H1 (cell line): ENCODE data around the gene ZNF512. TPM values are rescaled to one million over a fixed set of nuclear protein-coding genes. Genes with fewer than 3 reads are reported as not detected.

Source experiments
- CTCF ChIA-PET: fragments of 300-600 bp; sonication (Branson Sonifier 250); formaldehyde crosslinking; loops from one replicate; lab custom pipeline; 2021; ENCODE audit not compliant: partially characterized antibody; lab: Charles Lee
- POLR2A ChIA-PET: fragments of 300-600 bp; sonication (Branson Sonifier 250); formaldehyde crosslinking; loops from one replicate; lab custom pipeline; 2021; ENCODE audit warnings: inconsistent platforms; ENCODE audit not compliant: partially characterized antibody; lab: Charles Lee
- DNase-seq, 2 experiments: peaks; one replicate each; pipeline versions ENCODE4 v3.0.0 to v3.0.0-alpha.2; 2010 to 2022; ENCODE audit warnings: low spot score in 2 of 2, low read depth in 1 of 2, mixed read lengths in 1 of 2
- FAIRE-seq: peaks from 2 replicates; lab custom pipeline; 2011; peaks lifted over from hg19 to GRCh38; lab: Jason Lieb, UNC
- H2AFZ ChIP-seq: 2 replicates; pipeline ENCODE4 v1.8.1; 2012; ENCODE audit warnings: low read length, inconsistent platforms
- H2AK5ac ChIP-seq: 2 replicates; pipeline ENCODE4 v1.6.1; 2013; ENCODE audit warnings: low read depth, low read length
- H2BK120ac ChIP-seq: replicated peaks from 2 replicates; pipeline ENCODE3; 2013; ENCODE audit warnings: low read depth, low read length, inconsistent platforms
- H2BK12ac ChIP-seq: 2 replicates; pipeline ENCODE4 v1.6.1; 2013; ENCODE audit warnings: low read depth, low read length
- H2BK15ac ChIP-seq: 2 replicates; pipeline ENCODE4 v1.6.1; 2013; ENCODE audit warnings: low read length
- H2BK20ac ChIP-seq: 2 replicates; pipeline ENCODE4 v1.6.1; 2013; ENCODE audit warnings: low read length
- H2BK5ac ChIP-seq: 2 replicates; pipeline ENCODE4 v1.6.1; 2013; ENCODE audit warnings: low read depth, low read length
- H3K14ac ChIP-seq: 2 replicates; pipeline ENCODE4 v1.6.1; 2013; ENCODE audit warnings: inconsistent platforms; ENCODE audit not compliant: insufficient read length
- H3K18ac ChIP-seq: 2 replicates; pipeline ENCODE4 v1.6.1; 2013; ENCODE audit warnings: low read length; ENCODE audit errors: extremely low read depth
- H3K23ac ChIP-seq: 2 replicates; pipeline ENCODE4 v1.6.1; 2013; ENCODE audit warnings: inconsistent platforms; ENCODE audit not compliant: insufficient read length
- H3K23me2 ChIP-seq: 2 replicates; pipeline ENCODE4 v1.6.1; 2013; ENCODE audit warnings: low read depth, low read length
- H3K27ac ChIP-seq: 2 replicates; pipeline ENCODE4 v1.6.1; 2011; ENCODE audit warnings: low read depth, low read length, inconsistent platforms
- H3K27me3 ChIP-seq, 4 experiments: replicated peaks in 1 of 4; 1 replicate in 1 of 4; 2 replicates in 3 of 4; pipeline versions ENCODE4 v1.6.1 to v1.8.1; 2011 to 2013; ENCODE audit warnings: low read length in 3 of 4, mild to moderate bottlenecking in 3 of 4, inconsistent platforms in 2 of 4, mixed read lengths in 2 of 4, moderate library complexity in 1 of 4; ENCODE audit not compliant: control insufficient read depth in 3 of 4, insufficient read depth in 3 of 4; ENCODE audit errors: extremely low read depth in 1 of 4
- H3K36me3 ChIP-seq, 4 experiments: 2 replicates each; pipeline versions ENCODE4 v1.6.1 to v1.8.1; 2011 to 2013; ENCODE audit warnings: mild to moderate bottlenecking in 4 of 4, low read length in 3 of 4, moderate library complexity in 2 of 4, control low read depth in 1 of 4, inconsistent platforms in 1 of 4; ENCODE audit not compliant: insufficient read depth in 4 of 4, control insufficient read depth in 2 of 4
- H3K4ac ChIP-seq: replicated peaks from 2 replicates; pipeline ENCODE3; 2013; ENCODE audit warnings: low read length, low read depth, mixed read lengths, inconsistent platforms; ENCODE audit not compliant: insufficient read length
- H3K4me1 ChIP-seq, 4 experiments: replicated peaks in 1 of 4; 1 replicate in 1 of 4; 2 replicates in 3 of 4; pipeline versions ENCODE4 v1.6.1 to v1.8.1; 2011 to 2013; ENCODE audit warnings: low read length in 3 of 4, inconsistent platforms in 2 of 4, mixed read lengths in 1 of 4; ENCODE audit not compliant: insufficient read depth in 4 of 4, control insufficient read depth in 3 of 4
- H3K4me2 ChIP-seq, 2 experiments: 2 replicates each; pipeline versions ENCODE4 v1.6.1 to v1.8.1; 2011 to 2013; ENCODE audit warnings: low read depth in 2 of 2, low read length in 2 of 2, control low read depth in 1 of 2, inconsistent platforms in 1 of 2, mild to moderate bottlenecking in 1 of 2; ENCODE audit not compliant: insufficient read depth in 1 of 2
- H3K4me3 ChIP-seq, 4 experiments: fragments of 200-600, 300-600 bp in 1 of 4; sonication (generic), shearing (Covaris generic), sonication (Bioruptor Twin) in 1 of 4; 2 replicates each; pipeline versions ENCODE4 v1.5.1 to v1.8.1; 2011 to 2016; ENCODE audit warnings: low read length in 4 of 4, low read depth in 3 of 4, control low read depth in 2 of 4, inconsistent platforms in 2 of 4, mild to moderate bottlenecking in 2 of 4, mixed read lengths in 1 of 4, moderate library complexity in 1 of 4; ENCODE audit not compliant: insufficient read depth in 2 of 4; ENCODE audit errors: extremely low read depth in 1 of 4
- H3K56ac ChIP-seq: replicated peaks from 2 replicates; pipeline ENCODE3; 2013; ENCODE audit warnings: low read depth, mild to moderate bottlenecking, mixed read lengths, low read length, inconsistent platforms; ENCODE audit not compliant: insufficient read length
- H3K79me1 ChIP-seq: 2 replicates; pipeline ENCODE4 v1.6.1; 2013; ENCODE audit warnings: low read depth, low read length, control low read depth
- H3K79me2 ChIP-seq, 2 experiments: 2 replicates each; pipeline versions ENCODE4 v1.6.1 to v1.8.1; 2012 to 2013; ENCODE audit warnings: low read length in 2 of 2, mild to moderate bottlenecking in 2 of 2, inconsistent platforms in 1 of 2; ENCODE audit not compliant: insufficient read depth in 2 of 2, control insufficient read depth in 1 of 2
- H3K9ac ChIP-seq, 4 experiments: replicated peaks in 1 of 4; 1 replicate in 1 of 4; 2 replicates in 3 of 4; pipeline versions ENCODE4 v1.6.1 to v1.8.1; 2011 to 2013; ENCODE audit warnings: low read depth in 3 of 4, low read length in 3 of 4, control low read depth in 2 of 4, mild to moderate bottlenecking in 2 of 4, moderate library complexity in 2 of 4, inconsistent platforms in 1 of 4; ENCODE audit errors: extremely low read depth in 1 of 4
- H3K9me3 ChIP-seq, 2 experiments: 2 replicates each; pipeline versions ENCODE4 v1.6.1 to v1.8.1; 2012 to 2013; ENCODE audit warnings: mild to moderate bottlenecking in 2 of 2, moderate library complexity in 2 of 2, control low read depth in 1 of 2, inconsistent platforms in 1 of 2, low read depth in 1 of 2, low read length in 1 of 2, mixed read lengths in 1 of 2; ENCODE audit not compliant: insufficient read depth in 2 of 2
- H4K20me1 ChIP-seq, 2 experiments: replicated peaks in 1 of 2; 2 replicates each; pipeline versions ENCODE3 to v1.8.1; 2011 to 2013; ENCODE audit warnings: inconsistent platforms in 2 of 2, low read length in 2 of 2, mild to moderate bottlenecking in 1 of 2; ENCODE audit not compliant: insufficient read depth in 2 of 2, control insufficient read depth in 1 of 2
- H4K5ac ChIP-seq: 2 replicates; pipeline ENCODE4 v1.6.1; 2013; ENCODE audit warnings: low read length, low read depth, mixed read lengths, inconsistent platforms; ENCODE audit not compliant: insufficient read length
- H4K8ac ChIP-seq: 2 replicates; pipeline ENCODE4 v1.8.0; 2013; ENCODE audit warnings: mild to moderate bottlenecking, moderate library complexity, low read length, inconsistent platforms; ENCODE audit not compliant: insufficient read depth; ENCODE audit errors: extremely low read depth
- H4K91ac ChIP-seq: replicated peaks from 2 replicates; pipeline ENCODE3; 2013; ENCODE audit warnings: low read length, mixed read lengths, inconsistent platforms; ENCODE audit not compliant: insufficient read length
- CBX8 ChIP-seq: fragments of 300-800, 300-1000 bp; sonication (generic); IDR thresholded peaks from 2 replicates; pipeline ENCODE4 v1.7.1; 2016; ENCODE audit warnings: low read depth, low read length, borderline replicate concordance
- EZH2 ChIP-seq: fragments of 200-600 bp; sonication (generic); IDR thresholded peaks from 2 replicates; pipeline ENCODE4 v1.7.1; 2012; ENCODE audit warnings: low read depth, mild to moderate bottlenecking, moderate library complexity, low read length, inconsistent platforms; ENCODE audit not compliant: severe bottlenecking
- RFX5 ChIP-seq: IDR thresholded peaks from 2 replicates; pipeline ENCODE4 v1.6.1; 2011; ENCODE audit warnings: low read depth, low read length, improper control_type of control experiment, borderline replicate concordance
- USF2 ChIP-seq: IDR thresholded peaks from 2 replicates; pipeline ENCODE4 v1.6.1; 2011; ENCODE audit warnings: low read length, improper control_type of control experiment
- WGBS, 2 experiments: shearing (Covaris generic) in 1 of 2; methylation state at CpG; one replicate each; pipeline versions ENCODE4 v1.1.6 to v1.1.7; 2013 to 2015; ENCODE audit warnings: low lambda C conversion rate in 2 of 2, mixed read lengths in 2 of 2, inconsistent platforms in 1 of 2, low coverage in 1 of 2, missing lambda C conversion rate in 1 of 2; ENCODE audit not compliant: insufficient replicate concordance in 2 of 2, insufficient coverage in 1 of 2, insufficient read length in 1 of 2; ENCODE audit errors: extremely low coverage in 1 of 2, missing lambda C conversion rate in 1 of 2; 5-methylcytosine and 5-hydroxymethylcytosine counted together
- polyA plus RNA-seq, 7 experiments: library from polyadenylated mRNA; depleted of rRNA in 3 of 7; stranded (reverse) in 5 of 7; unstranded in 2 of 7; fragments of >200 nt in 5 of 7; fragments of 200-250 nt in 2 of 7; gene quantifications; 1 replicate in 5 of 7; 2 replicates in 1 of 7; 4 replicates in 1 of 7; pipeline versions ENCODE4 v1.2.1 to v1.2.3, GENCODE V29; 2011 to 2013; ENCODE audit warnings: missing spikeins in 2 of 7, mixed read lengths in 2 of 7
- total RNA-seq: library from RNA; stranded (reverse); fragmentation: NEBNext Ultra II Directional; extraction: Animal tissue kit (Norgen Biotek cat#: 25700); gene quantifications from 2 replicates; pipeline ENCODE4 v1.2.1, GENCODE V29; 2021

Gene ZNF512
- total and polyA plus RNA-seq, 2 of the 8 experiments (the other 6 are each of a cell fraction or from before 2014, with no cell fraction given) = 17.6 to 37.9 TPM

DNA sequence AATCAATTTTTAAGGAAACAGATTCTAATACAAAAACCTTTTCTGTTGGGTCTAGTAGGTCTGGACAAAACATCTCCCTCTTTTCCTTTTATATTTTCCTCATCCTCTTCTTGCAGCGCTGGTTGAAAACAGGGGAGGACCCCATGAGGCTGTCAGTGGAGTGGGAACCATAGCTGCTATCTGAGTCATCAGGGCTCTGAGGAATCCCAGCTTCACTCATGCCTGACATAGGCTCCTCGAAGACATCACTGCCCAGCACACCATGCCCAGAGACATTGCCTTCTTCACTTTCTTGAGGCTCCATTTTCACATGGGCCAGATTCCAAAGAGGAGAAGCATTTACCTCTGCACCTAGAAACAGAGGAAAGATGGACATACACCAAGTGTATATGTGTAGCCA lies 70.6 kb downstream of the ZNF512 start:
- no peak overlapping the region for H2AFZ ChIP-seq
- no peak for TF ChIP-seq CBX8
- TF ChIP-seq EZH2 = no peak
- TF ChIP-seq RFX5 = no peak
- no peak for TF ChIP-seq USF2
- no peak overlapping the region for H2BK5ac ChIP-seq
- H2AK5ac ChIP-seq = no peak overlapping the region
- H3K14ac ChIP-seq = no peak overlapping the region
- no peaks in the 10 kb centered on the region for H3K79me1 ChIP-seq
- H4K91ac ChIP-seq = no peak overlapping the region
- H4K8ac ChIP-seq = no peak overlapping the region
- H3K9ac ChIP-seq = no peak overlapping the region
- 82% methylated on average over 2 of the region's 2 CpGs; no CpG with 5 or more reads in 1 of the 2 experiments for WGBS, 2 experiments
- peaks cover 13 to 77% (median 44%) of the 10 kb centered on the region in 4 experiments for H3K36me3 ChIP-seq
- no peak overlapping the region for H2BK120ac ChIP-seq
- no peaks in the 10 kb centered on the region for H3K23me2 ChIP-seq
- no peaks in the 10 kb centered on the region for H3K27me3 ChIP-seq
- no peaks in the 10 kb centered on the region for H4K20me1 ChIP-seq
- H2BK20ac ChIP-seq = no peak overlapping the region
- no peak overlapping the region for H2BK15ac ChIP-seq
- no peak overlapping the region for H3K4me3 ChIP-seq
- H3K23ac ChIP-seq = no peak overlapping the region
- no peak overlapping the region for H3K4me2 ChIP-seq
- H2BK12ac ChIP-seq = no peak overlapping the region
- H3K79me2 ChIP-seq = no peaks in the 10 kb centered on the region
- H3K4ac ChIP-seq = no peak overlapping the region
- H4K5ac ChIP-seq = no peak overlapping the region
- no peaks in the 10 kb centered on the region for H3K4me1 ChIP-seq
- no peaks in the 10 kb centered on the region for H3K9me3 ChIP-seq
- no peak overlapping the region for H3K18ac ChIP-seq
- no peak overlapping the region for H3K27ac ChIP-seq
- DNase-seq (no peak), FAIRE-seq (no peak)
- CTCF ChIA-PET = interaction anchor here (1.3 kb wide), 1 partner anchor 29 kb away, joined by 4 read pairs; no protein-coding TSS in a partner anchor
- POLR2A ChIA-PET = interaction anchor here (1.4 to 1.7 kb wide), 2 partner anchors 13 to 199 kb away, joined by 3 to 6 read pairs; no protein-coding TSS in a partner anchor
- no peak overlapping the region for H3K56ac ChIP-seq
